C4-2B (cell line): ENCODE data around the gene PID1.

Source experiments
- ZFX ChIP-seq: fragments of 450-650 bp; IDR thresholded peaks from 2 replicates; pipeline ENCODE4 v1.6.1; 2017
- TF ChIP-seq, protein P1 (sequence below): fragments of 450-650 bp; conservative IDR thresholded peaks from 2 replicates; pipeline ENCODE4 v1.5.1; 2017; ENCODE audit warnings: mild to moderate bottlenecking

DNA sequence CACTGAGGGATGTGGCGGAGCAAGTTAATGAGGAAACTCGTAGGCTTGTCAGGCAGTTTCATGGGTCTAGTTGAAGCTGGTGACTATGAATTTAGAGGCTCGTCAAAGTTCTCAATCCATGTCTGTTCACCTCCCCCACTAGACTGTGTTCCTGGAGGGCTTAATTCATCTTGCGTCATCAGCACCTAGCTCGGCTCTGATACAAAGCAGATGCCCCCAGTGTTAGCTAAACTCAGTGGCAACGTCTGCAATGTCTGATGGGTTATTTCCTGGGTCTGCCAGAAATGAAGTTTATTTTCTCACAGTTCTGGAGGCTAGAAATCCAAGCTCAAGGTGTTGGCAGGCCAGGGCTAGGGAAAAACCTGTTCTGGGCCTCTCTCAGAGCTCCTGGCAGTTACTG lies 140.6 kb downstream of the PID1 start:
- TF ChIP-seq, protein P1, sequence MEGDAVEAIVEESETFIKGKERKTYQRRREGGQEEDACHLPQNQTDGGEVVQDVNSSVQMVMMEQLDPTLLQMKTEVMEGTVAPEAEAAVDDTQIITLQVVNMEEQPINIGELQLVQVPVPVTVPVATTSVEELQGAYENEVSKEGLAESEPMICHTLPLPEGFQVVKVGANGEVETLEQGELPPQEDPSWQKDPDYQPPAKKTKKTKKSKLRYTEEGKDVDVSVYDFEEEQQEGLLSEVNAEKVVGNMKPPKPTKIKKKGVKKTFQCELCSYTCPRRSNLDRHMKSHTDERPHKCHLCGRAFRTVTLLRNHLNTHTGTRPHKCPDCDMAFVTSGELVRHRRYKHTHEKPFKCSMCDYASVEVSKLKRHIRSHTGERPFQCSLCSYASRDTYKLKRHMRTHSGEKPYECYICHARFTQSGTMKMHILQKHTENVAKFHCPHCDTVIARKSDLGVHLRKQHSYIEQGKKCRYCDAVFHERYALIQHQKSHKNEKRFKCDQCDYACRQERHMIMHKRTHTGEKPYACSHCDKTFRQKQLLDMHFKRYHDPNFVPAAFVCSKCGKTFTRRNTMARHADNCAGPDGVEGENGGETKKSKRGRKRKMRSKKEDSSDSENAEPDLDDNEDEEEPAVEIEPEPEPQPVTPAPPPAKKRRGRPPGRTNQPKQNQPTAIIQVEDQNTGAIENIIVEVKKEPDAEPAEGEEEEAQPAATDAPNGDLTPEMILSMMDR, result no peak
- TF ChIP-seq ZFX, result no peak
